T follicular helper cell (primary cell): ENCODE measurements around the gene FAM13B.

Experiments used
- DNase-seq: peaks from one replicate; pipeline ENCODE4 v3.0.0-alpha.2; 2020; ENCODE audit warnings: low read depth

Gene FAM13B

GRCh38 chr5:137899493-137899892, 133.4 kb downstream of the FAM13B start:
- no peak for DNase-seq

GRCh38 chr5:137896560-137896959, 136.3 kb downstream of the FAM13B start:
- no peak for DNase-seq

GRCh38 chr5:137894586-137894985, 138.3 kb downstream of the FAM13B start:
- DNase-seq, result no peak

GRCh38 chr5:137891849-137892248, 141.0 kb downstream of the FAM13B start:
- DNase-seq, result no peak

- DNase-seq, result no peak
These were observed 142.0 kb downstream of the FAM13B start for GRCh38 chr5:137890845-137891244.

- DNase-seq, result peak; percentile 61
These were observed 143.8 kb downstream of the FAM13B start, which contains the start of gene PKD2L2 for GRCh38 chr5:137888863-137889759. Gene PKD2L2 (plus strand): TSS chr5:137889457. CDS start chr5:137889492, 35 bp downstream.

- no peak for DNase-seq
These were observed 144.4 kb downstream of the FAM13B start for GRCh38 chr5:137888466-137888862.
